Heart left ventricle (tissue), 16 donors: ENCODE results near the gene TM9SF4. TPM values are rescaled to one million over a fixed set of nuclear protein-coding genes. Genes with fewer than 3 reads are reported as not detected.

Source experiments
- ATAC-seq, 4 donors: fragments of 200-7000 bp; cut with Tn5 transposase; one replicate each; pipeline ENCODE4 v1.9.1; 2020 to 2022; ENCODE audit warnings: moderate library complexity in 4 of 4, mild to moderate bottlenecking in 3 of 4, moderate number of reproducible peaks in 1 of 4
- DNase-seq, 5 donors: peaks; one replicate each; pipeline ENCODE4 v3.0.0-alpha.2; 2020
- H3K27ac ChIP-seq, 12 donors: fragments of 200-600 bp; sonication (generic) in 4 of 12; one replicate each; pipeline versions ENCODE4 v1.5.0 to v1.8.0; 2016 to 2022; ENCODE audit warnings: mild to moderate bottlenecking in 2 of 12
- H3K27me3 ChIP-seq, 9 donors: fragments of 200-600 bp; sonication (generic) in 2 of 9; one replicate each; pipeline versions ENCODE4 v1.5.1 to v1.8.0; 2016 to 2022; ENCODE audit warnings: mild to moderate bottlenecking in 3 of 9
- H3K36me3 ChIP-seq, 9 donors: fragments of 200-600 bp; sonication (generic) in 2 of 9; one replicate each; pipeline versions ENCODE4 v1.5.0 to v1.8.0; 2018 to 2022; ENCODE audit warnings: mild to moderate bottlenecking in 2 of 9
- H3K4me1 ChIP-seq, 12 donors: fragments of 200-600 bp; sonication (generic) in 4 of 12; one replicate each; pipeline versions ENCODE4 v1.5.0 to v1.8.0; 2016 to 2022; ENCODE audit warnings: mild to moderate bottlenecking in 3 of 12
- H3K4me3 ChIP-seq, 12 donors: fragments of 200-600 bp; sonication (generic) in 4 of 12; one replicate each; pipeline versions ENCODE4 v1.5.0 to v1.8.0; 2017 to 2022; ENCODE audit warnings: mild to moderate bottlenecking in 9 of 12, moderate library complexity in 4 of 12
- H3K9me3 ChIP-seq, 12 donors: fragments of 200-600 bp; sonication (generic) in 4 of 12; one replicate each; pipeline versions ENCODE4 v1.5.0 to v1.8.0; 2016 to 2022; ENCODE audit warnings: mild to moderate bottlenecking in 1 of 12
- POLR2A ChIP-seq, 2 donors: fragments of 450-650 bp; IDR thresholded peaks; one replicate each; pipeline ENCODE4 v1.6.1; 2017; ENCODE audit warnings: antibody characterized with exemption in 2 of 2, mild to moderate bottlenecking in 2 of 2, moderate library complexity in 2 of 2
- WGBS, 4 donors: extraction: QIAGEN DNeasy Blood & Tissue Kit in 2 of 4; methylation state at CpG; one replicate each; pipeline versions ENCODE4 v1.1.5 to v1.1.7; 2013 to 2018; 5-methylcytosine and 5-hydroxymethylcytosine counted together
- intact Hi-C, 10 donors: fragments of 100-400 bp; cut with DNase I; formaldehyde crosslinking; loops; one replicate each; pipeline versions ENCODE4 v1.11.1 to v1.14.2; 2022
- polyA plus RNA-seq, 2 donors: library from polyadenylated mRNA; stranded (reverse); fragments of 200-250 nt; gene quantifications; one replicate each; pipeline ENCODE4 v1.2.3, GENCODE V29; 2013
- total RNA-seq, 9 donors: library from RNA; depleted of rRNA in 2 of 9; stranded (reverse); fragments of >200 nt in 2 of 9; fragmentation: NEBNext Ultra II Directional in 3 of 9; extraction: Animal tissue kit (Norgen Biotek cat#: 25700) in 3 of 9; gene quantifications; one replicate each; pipeline versions ENCODE4 v1.1.0 to v1.2.4, GENCODE V29; 2016 to 2023
- TF ChIP-seq, protein P1 (sequence below), 12 donors: fragments of 200-600 bp; sonication (generic) in 4 of 12; IDR thresholded peaks; one replicate each; pipeline versions ENCODE4 v1.5.0 to v1.8.0; 2018 to 2022; ENCODE audit warnings: antibody characterized with exemption in 12 of 12, mild to moderate bottlenecking in 5 of 12
- donor health status: ischemic (EF 13 %, LVEDD 7.1; RV severe dilation, severe dysfunction).
- donor health status: healthy with polysubstance abuse.
- donor health status: DM: no; HTN: yes; CAD: no.
- donor health status: DM: no; HTN: no; CAD: no.
- donor health status: ischemic (EF 25% LVEDD 6.9; RV normal size, moderate dysfunction).
- donor health status: ischemic (EF 25% LVEDD 5.7; RV mildly dilated, moderate dysfunction).
- donor health status: healthy.
- donor health status: DM: yes; HTN: yes; CAD: no.
- donor health status: ischemic (EF 35%, LVEDD 5.7; RV mildly dilated, moderate dysfunction).
- donor health status: nonischemic (EF 11% LVEDD 7.7; RV severe dilation, severe dysfunction).
- donor health status: DM: yes; HTN: yes; CAD: no.
- donor health status: PGD.
- donor health status: ischemic (EF 29% LVEDD 5.4; RV normal size, mild dysfunction).
- donor health status: nonischemic (EF 23%, LVEDD 6.1; RV moderate dilation, normal function).

TM9SF4 gene
- total and polyA plus RNA-seq, 11 donors, result 15.7 to 37.9 (median 28.8) TPM

GRCh38 chr20:32159766-32160221 lies 50.3 kb downstream of the TM9SF4 start:
- 74 to 89% (median 81%) methylated on average over 5 of the region's 5 CpGs for WGBS, 4 donors
- ATAC-seq (no peak), DNase-seq (no peak)
- Histone ChIP-seq H3K4me3 (no peak overlapping the region), H3K9me3 (no peaks in the 10 kb centered on the region), H3K27me3 (no peaks in the 10 kb centered on the region), H3K27ac (no peak overlapping the region), H3K36me3 (peaks cover 3 to 87% (median 83%) of the 10 kb centered on the region in 9 donors), H3K4me1 (peaks cover 2 to 13% (median 10%) of the 10 kb centered on the region in 12 donors)
- TF ChIP-seq, protein P1, sequence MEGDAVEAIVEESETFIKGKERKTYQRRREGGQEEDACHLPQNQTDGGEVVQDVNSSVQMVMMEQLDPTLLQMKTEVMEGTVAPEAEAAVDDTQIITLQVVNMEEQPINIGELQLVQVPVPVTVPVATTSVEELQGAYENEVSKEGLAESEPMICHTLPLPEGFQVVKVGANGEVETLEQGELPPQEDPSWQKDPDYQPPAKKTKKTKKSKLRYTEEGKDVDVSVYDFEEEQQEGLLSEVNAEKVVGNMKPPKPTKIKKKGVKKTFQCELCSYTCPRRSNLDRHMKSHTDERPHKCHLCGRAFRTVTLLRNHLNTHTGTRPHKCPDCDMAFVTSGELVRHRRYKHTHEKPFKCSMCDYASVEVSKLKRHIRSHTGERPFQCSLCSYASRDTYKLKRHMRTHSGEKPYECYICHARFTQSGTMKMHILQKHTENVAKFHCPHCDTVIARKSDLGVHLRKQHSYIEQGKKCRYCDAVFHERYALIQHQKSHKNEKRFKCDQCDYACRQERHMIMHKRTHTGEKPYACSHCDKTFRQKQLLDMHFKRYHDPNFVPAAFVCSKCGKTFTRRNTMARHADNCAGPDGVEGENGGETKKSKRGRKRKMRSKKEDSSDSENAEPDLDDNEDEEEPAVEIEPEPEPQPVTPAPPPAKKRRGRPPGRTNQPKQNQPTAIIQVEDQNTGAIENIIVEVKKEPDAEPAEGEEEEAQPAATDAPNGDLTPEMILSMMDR (IDR thresholded peaks at IDR 0.05), result no peak
- TF ChIP-seq POLR2A (IDR thresholded peaks at IDR 0.05), result no peak
- intact Hi-C loops, result loop anchor here in 3 of 10 donors (5.0 to 10.0 kb wide), 3 partner anchors 325 to 495 kb away; no protein-coding TSS in a partner anchor

- 91 to 100% (median 95%) methylated on average over 5 of the region's 5 CpGs for WGBS, 4 donors
- H3K36me3 ChIP-seq, result peaks cover 3 to 92% (median 86%) of the 10 kb centered on the region in 9 donors
- H3K9me3 ChIP-seq, result no peaks in the 10 kb centered on the region
- H3K27ac ChIP-seq, result no peak overlapping the region
- no peak overlapping the region for H3K4me3 ChIP-seq
- peaks cover 0 to 8% (median 5%) of the 10 kb centered on the region in 12 donors for H3K4me1 ChIP-seq
- DNase-seq, result no peak
- ATAC-seq, result no peak
- intact Hi-C loops, result no loop called here
- H3K27me3 ChIP-seq, result no peaks in the 10 kb centered on the region
- no peak for TF ChIP-seq POLR2A (IDR thresholded peaks at IDR 0.05)
- TF ChIP-seq, protein P1 (IDR thresholded peaks at IDR 0.05), result no peak
These were observed 50.8 kb downstream of the TM9SF4 start for GRCh38 chr20:32160341-32160740.

DNA sequence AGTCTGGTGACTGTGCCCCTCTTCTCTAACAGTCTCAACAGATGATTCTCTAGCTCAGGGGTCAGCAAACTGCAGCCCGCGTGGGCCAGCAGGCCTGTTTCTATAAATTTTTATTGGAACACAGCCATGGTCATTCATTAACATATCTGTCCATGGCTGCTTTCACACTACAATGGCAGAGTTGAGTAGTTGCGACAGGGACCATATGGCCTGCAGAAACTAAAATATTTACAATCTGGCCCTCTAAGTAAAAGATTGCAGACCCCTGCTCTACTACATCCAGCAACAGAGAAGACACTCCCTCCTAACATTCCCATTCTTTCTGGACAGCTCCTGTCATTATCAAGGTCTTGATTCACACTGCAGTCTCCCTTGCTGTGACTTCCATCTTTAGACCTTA lies 52.8 kb downstream of the TM9SF4 start:
- WGBS, 4 donors, result 34 to 71% (median 47%) methylated on average over 3 of the region's 3 CpGs
- no peak for DNase-seq
- Histone ChIP-seq H3K36me3 (peaks cover 3 to 98% (median 93%) of the 10 kb centered on the region in 9 donors), H3K27ac (no peak overlapping the region), H3K9me3 (no peaks in the 10 kb centered on the region), H3K4me1 (peaks cover 0 to 7% (median 0%) of the 10 kb centered on the region in 12 donors), H3K4me3 (no peak overlapping the region), H3K27me3 (no peaks in the 10 kb centered on the region)
- TF ChIP-seq, protein P1 (IDR thresholded peaks at IDR 0.05), result no peak
- TF ChIP-seq POLR2A (IDR thresholded peaks at IDR 0.05), result no peak
- intact Hi-C loops, result no loop called here
- ATAC-seq, result no peak

DNA sequence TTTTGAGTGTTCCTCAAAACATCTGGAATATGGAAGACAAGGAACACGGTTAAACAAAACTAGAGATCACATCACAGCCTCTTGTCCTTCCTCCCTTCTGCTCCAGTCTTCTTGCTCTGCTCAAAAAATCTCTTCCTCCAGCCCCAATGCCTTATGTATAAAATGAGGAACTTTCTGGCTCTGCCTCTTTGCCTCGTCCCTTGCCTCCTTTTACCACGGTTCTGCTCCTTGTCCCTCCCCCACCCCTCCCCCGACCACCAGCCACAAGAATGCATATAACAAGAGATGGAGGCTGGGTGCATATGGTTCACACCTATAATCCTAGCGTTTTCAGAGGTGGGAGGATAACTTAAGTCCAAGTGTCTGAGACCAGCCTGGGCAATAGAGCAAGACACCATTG lies 54.4 kb downstream of the TM9SF4 start:
- intact Hi-C loops, result no loop called here
- ATAC-seq, result no peak
- H3K36me3 ChIP-seq, result peaks cover 0 to 86% (median 78%) of the 10 kb centered on the region in 9 donors

More for the DNA sequence above, 54.4 kb downstream of the TM9SF4 start:
- Histone ChIP-seq H3K27ac (no peak overlapping the region), H3K9me3 (no peaks in the 10 kb centered on the region), H3K4me3 (no peak overlapping the region), H3K4me1 (peaks cover 0 to 7% (median 0%) of the 10 kb centered on the region in 12 donors), H3K27me3 (no peaks in the 10 kb centered on the region)
- TF ChIP-seq, protein P1 (IDR thresholded peaks at IDR 0.05), result no peak
- no peak for TF ChIP-seq POLR2A (IDR thresholded peaks at IDR 0.05)
- WGBS, 4 donors, result 72 to 84% (median 83%) methylated on average over 5 of the region's 5 CpGs
- no peak for DNase-seq
